ENCODE data around the gene SYT8. TPM values are rescaled to one million over a fixed set of nuclear protein-coding genes. Genes with fewer than 3 reads are reported as not detected.

The SYT8 gene
- total and polyA plus RNA-seq, 2 donors (not counting 1 experiment from before 2014, with no cell fraction given) = not detected

- ATAC-seq (ENCODE audit: low read depth) = peak; percentile 31
- Mint-ChIP-seq H3K4me1 (no peaks in the 10 kb centered on the region), H3K27ac (no peak overlapping the region), H3K27me3 (peaks cover 14% of the 10 kb centered on the region), H3K9me3 (ENCODE audit: insufficient read depth) (no peaks in the 10 kb centered on the region), H3K4me3 (no peak overlapping the region)
- peak; percentile 36 for DNase-seq
- intact Hi-C loops (cut with micrococcal nuclease) = no loop called here
- no peak for TF ChIP-seq EZH2 (IDR thresholded peaks at IDR 0.05; ENCODE audit: borderline replicate concordance, insufficient read depth, low read depth, low read length, poor library complexity, severe bottlenecking)
- TF ChIP-seq CTCF (IDR thresholded peaks at IDR 0.05) = no peak
- H3K4me3 ChIP-seq (ENCODE audit: control extremely low read depth in 1 of 5, extremely low read depth in 1 of 5, insufficient read depth in 1 of 5, low read depth in 2 of 5, low read length in 4 of 5) = no peak overlapping the region
- no peak overlapping the region for H3K27ac ChIP-seq (ENCODE audit: low read length in 2 of 2)
- H3K9me3 ChIP-seq (ENCODE audit: control extremely low read depth in 1 of 3, control insufficient read depth in 2 of 3, insufficient read depth in 1 of 3, low read length in 2 of 3) = no peaks in the 10 kb centered on the region
- no peaks in the 10 kb centered on the region for H3K79me2 ChIP-seq (ENCODE audit: control insufficient read depth, insufficient read depth, low read length)
- ChIA-PET CTCF (interaction anchor here (1.1 to 2.2 kb wide), 5 partner anchors 8 to 326 kb away, joined by 3 to 14 read pairs (median 8); no protein-coding TSS in a partner anchor), POLR2A (no interaction called here)
- H3K4me2 ChIP-seq (replicated peaks; ENCODE audit: low read depth, low read length, poor library complexity, severe bottlenecking) = no peak overlapping the region
- H3K9ac ChIP-seq (ENCODE audit: low read length) = no peak overlapping the region
- peaks cover 0 to 5% (median 0%) of the 10 kb centered on the region in 4 experiments for H3K27me3 ChIP-seq (replicated peaks in 1 of 4; ENCODE audit: control extremely low read depth in 1 of 4, control insufficient read depth in 3 of 4, insufficient read depth in 4 of 4, low read length in 3 of 4)
- H4K20me1 ChIP-seq (ENCODE audit: control insufficient read depth, insufficient read depth, low read length, poor library complexity, severe bottlenecking) = no peaks in the 10 kb centered on the region
- no peaks in the 10 kb centered on the region for H3K36me3 ChIP-seq (replicated peaks in 1 of 2; ENCODE audit: control extremely low read depth in 1 of 2, control insufficient read depth in 1 of 2, extremely low read depth in 1 of 2, insufficient read depth in 2 of 2, low read length in 1 of 2)
- no peaks in the 10 kb centered on the region for H3K4me1 ChIP-seq (ENCODE audit: control insufficient read depth in 2 of 2, insufficient read depth in 2 of 2, low read length in 2 of 2)
- WGBS (ENCODE audit: insufficient coverage) = 48% methylated on average over 26 of the region's 26 CpGs
- no peak overlapping the region for H2AFZ ChIP-seq (ENCODE audit: insufficient read depth, low read depth, low read length, poor library complexity, severe bottlenecking)
Observed at GRCh38 chr11:1825039-1825740, 9.6 kb upstream of the SYT8 start.

GRCh38 chr11:1825785-1826451, 8.9 kb upstream of the SYT8 start:
- H4K20me1 ChIP-seq (ENCODE audit: control insufficient read depth, insufficient read depth, low read length, poor library complexity, severe bottlenecking) = no peaks in the 10 kb centered on the region
- H3K27me3 ChIP-seq (replicated peaks in 1 of 4; ENCODE audit: control extremely low read depth in 1 of 4, control insufficient read depth in 3 of 4, insufficient read depth in 4 of 4, low read length in 3 of 4) = peaks cover 0 to 9% (median 0%) of the 10 kb centered on the region in 4 experiments
- ChIA-PET CTCF (interaction anchor here (1.1 to 2.2 kb wide), 5 partner anchors 8 to 176 kb away, joined by 3 to 14 read pairs (median 5); no protein-coding TSS in a partner anchor), POLR2A (no interaction called here)
- ATAC-seq (ENCODE audit: low read depth) (no peak), DNase-seq (no peak)
- no peaks in the 10 kb centered on the region for H3K9me3 ChIP-seq (ENCODE audit: control extremely low read depth in 1 of 3, control insufficient read depth in 2 of 3, insufficient read depth in 1 of 3, low read length in 2 of 3)
- H3K79me2 ChIP-seq (ENCODE audit: control insufficient read depth, insufficient read depth, low read length) = no peaks in the 10 kb centered on the region
- H3K9ac ChIP-seq (ENCODE audit: low read length) = no peak overlapping the region
- intact Hi-C loops (cut with micrococcal nuclease) = no loop called here
- TF ChIP-seq CTCF (IDR thresholded peaks at IDR 0.05) (no peak), EZH2 (IDR thresholded peaks at IDR 0.05; ENCODE audit: borderline replicate concordance, insufficient read depth, low read depth, low read length, poor library complexity, severe bottlenecking) (no peak)
- H3K4me1 ChIP-seq (ENCODE audit: control insufficient read depth in 2 of 2, insufficient read depth in 2 of 2, low read length in 2 of 2) = no peaks in the 10 kb centered on the region
- Mint-ChIP-seq H3K4me3 (no peak overlapping the region), H3K27ac (peak overlapping the region; percentile 41), H3K4me1 (no peaks in the 10 kb centered on the region), H3K27me3 (peaks cover 14% of the 10 kb centered on the region), H3K9me3 (ENCODE audit: insufficient read depth) (no peaks in the 10 kb centered on the region)
- 97% methylated on average over 33 of the region's 33 CpGs for WGBS (ENCODE audit: insufficient coverage)
- no peak overlapping the region for H3K27ac ChIP-seq (ENCODE audit: low read length in 2 of 2)
- H3K36me3 ChIP-seq (replicated peaks in 1 of 2; ENCODE audit: control extremely low read depth in 1 of 2, control insufficient read depth in 1 of 2, extremely low read depth in 1 of 2, insufficient read depth in 2 of 2, low read length in 1 of 2) = no peaks in the 10 kb centered on the region
- H3K4me2 ChIP-seq (replicated peaks; ENCODE audit: low read depth, low read length, poor library complexity, severe bottlenecking) = no peak overlapping the region
- H2AFZ ChIP-seq (ENCODE audit: insufficient read depth, low read depth, low read length, poor library complexity, severe bottlenecking) = no peak overlapping the region
- H3K4me3 ChIP-seq (ENCODE audit: control extremely low read depth in 1 of 5, extremely low read depth in 1 of 5, insufficient read depth in 1 of 5, low read depth in 2 of 5, low read length in 4 of 5) = no peak overlapping the region

Data from B cell (primary cell).